Measurements from ENCODE around the gene SLC38A3. TPM values are rescaled to one million over a fixed set of nuclear protein-coding genes. Genes with fewer than 3 reads are reported as not detected.

The SLC38A3 gene
- total RNA-seq, 1 donor from 2014 or later = 5.0 TPM

DNA sequence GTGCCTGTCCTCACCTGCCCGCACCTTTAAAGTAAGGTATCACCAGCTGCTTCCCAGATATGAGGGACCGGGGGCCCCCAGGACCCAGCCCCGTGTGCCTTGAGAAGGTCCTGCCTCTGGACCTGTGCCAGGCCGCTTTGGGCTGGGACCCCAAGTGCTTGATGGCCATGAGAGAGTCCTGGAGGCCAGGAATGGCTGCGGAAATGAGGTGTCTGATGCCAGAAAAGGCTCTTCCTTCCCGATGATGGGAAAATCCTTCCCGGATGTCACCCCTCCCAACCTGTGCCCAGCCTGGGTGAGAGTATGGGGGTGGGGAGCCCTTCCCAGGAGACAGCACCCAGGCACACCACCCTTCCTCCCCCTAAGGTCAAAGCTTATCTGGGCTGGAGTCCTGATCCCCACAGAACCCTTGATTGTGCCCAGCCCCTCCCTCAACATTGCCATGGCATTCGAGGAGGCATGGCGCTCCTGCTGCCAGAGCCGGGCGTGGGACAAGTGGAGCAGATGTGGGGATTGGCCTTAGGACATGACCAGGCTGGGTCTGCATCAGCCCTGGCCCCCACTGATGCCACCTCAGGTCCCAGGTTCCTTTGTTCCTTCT lies 35.7 kb upstream of the SLC38A3 start:
- no peak for DNase-seq

DNA sequence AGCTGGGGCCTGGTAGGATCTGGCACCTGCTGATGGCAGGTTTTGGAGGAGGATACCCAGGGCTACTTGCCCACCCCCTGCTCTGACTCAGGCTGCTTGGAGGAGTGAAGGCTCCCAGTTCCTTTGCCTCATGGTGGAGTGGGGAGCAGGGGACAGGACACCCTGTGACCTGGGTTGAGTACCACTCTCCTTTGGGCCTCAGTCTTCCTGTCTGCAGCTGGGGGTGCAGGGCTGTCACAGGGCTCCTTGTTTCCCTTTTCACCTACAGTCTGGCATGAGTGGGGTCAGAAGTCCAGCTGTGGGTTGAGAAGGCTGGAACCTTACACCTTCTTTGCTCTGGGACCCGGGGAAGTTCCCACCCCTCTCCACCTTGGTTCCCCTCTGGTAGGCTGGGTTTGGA lies 35.2 kb upstream of the SLC38A3 start:
- DNase-seq = no peak

DNA sequence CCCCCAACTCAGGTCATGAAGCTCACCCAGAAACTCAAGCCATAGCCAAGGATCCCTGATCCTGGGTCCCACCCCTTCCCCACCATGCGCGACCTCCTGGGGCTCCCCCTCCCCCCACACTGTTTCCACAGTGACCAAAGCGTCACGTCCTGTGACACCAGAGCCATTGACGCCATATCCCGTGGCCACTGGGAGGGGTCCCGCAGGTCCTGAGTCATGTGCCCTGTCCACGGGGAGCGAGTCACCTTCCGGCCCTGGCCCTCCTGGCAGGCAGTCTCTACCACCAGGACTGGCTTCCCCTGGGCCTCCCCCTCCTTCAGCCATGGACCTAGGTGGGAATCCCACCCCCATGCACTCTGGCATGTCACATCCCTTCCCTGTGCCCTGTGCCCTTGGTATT lies 34.4 kb upstream of the SLC38A3 start:
- no peak for DNase-seq

DNA sequence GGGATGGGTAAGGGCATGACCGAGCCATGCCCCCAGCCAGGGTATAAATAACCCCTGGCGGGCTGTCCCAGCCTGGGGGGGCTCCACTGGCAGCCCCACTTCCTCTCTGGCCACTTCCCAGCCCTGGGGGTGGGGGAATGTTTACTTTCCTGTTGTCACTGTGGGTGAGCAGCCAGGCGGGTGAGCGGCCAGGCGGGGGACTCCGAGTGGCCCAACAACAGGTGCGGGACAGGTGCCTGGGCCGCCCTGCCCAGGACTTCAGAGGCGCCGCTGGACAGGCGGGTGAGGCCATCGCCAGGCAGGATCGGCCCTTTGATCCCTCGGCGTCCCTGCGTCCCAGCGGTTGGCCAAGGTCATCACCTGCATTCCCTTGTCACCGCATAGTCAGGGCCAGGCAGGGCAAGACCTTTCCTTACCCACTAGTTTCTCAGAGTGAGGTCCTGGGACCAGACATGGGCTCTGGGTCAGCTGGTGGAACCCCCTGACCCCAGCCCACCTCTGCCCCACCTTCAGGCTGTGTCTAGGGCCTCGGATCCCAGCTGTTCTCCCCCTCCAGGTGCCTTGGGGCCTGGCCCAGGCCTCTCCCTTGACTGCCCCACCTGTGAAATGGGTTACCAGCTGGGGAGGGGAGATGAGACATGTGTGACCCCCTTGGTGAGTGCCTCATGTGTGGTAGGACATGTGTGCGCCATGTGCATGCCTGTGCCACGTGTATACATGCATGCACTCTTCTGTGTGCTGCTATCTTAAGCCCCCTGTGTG lies 33.4 kb upstream of the SLC38A3 start:
- DNase-seq = no peak

DNA sequence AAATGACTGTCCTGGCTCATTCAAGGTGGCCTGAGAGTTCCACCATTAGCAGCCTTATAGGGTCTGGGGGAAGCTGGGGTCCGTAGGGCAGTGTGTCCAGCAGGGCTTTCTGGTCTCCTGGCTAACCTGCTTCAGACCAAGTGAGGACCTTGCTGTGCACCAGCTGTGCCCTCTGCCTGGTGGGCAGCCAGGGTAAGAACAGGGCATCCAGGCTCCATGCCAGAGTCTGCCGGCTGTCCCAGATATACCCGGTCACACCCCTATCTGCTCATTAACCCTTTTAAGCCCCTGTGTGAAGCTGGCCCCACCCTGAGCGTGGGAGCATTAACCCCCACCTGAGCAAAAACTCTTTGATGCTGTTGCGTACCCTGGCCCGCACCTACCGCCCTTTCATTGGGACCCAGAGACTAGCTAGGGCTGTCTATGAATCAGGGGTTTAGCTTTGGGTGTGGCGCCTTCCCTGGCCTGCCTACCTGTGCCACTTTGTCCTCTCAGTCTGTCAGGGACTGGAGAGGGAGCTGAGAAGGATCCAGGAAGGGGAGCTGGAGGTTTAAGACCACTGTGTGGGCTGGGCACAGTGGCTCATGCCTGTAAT lies 32.3 kb upstream of the SLC38A3 start:
- no peak for DNase-seq

DNA sequence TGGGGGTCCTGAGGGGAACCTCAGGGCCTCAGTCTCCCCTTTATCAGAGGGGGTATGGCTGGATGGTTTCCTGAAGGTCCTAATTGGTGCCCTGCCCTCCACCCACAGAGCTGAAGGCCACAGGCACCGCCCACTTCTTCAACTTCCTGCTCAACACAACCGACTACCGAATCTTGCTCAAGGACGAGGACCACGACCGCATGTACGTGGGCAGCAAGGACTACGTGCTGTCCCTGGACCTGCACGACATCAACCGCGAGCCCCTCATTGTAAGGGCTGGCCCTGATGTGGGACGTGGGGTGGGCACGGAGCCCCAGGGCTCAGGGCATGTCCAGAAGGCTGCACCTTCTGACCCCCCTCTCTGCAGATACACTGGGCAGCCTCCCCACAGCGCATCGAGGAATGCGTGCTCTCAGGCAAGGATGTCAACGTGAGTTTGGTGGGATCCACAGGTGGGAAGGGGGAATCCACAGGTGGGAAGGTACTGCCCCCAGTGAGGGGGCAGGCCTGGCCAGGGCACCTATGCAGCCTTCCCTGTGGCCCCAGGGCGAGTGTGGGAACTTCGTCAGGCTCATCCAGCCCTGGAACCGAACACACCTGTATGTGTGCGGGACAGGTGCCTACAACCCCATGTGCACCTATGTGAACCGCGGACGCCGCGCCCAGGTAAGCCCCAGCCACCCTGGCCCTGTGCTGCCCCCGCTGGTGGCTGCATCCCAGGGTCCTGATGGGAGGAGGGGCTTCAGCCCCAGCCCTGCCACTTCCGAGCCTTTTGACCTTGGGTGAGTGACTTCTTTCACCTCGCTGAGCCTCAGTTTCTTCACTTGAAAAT lies 31.2 kb upstream of the SLC38A3 start:
- no peak for DNase-seq

DNA sequence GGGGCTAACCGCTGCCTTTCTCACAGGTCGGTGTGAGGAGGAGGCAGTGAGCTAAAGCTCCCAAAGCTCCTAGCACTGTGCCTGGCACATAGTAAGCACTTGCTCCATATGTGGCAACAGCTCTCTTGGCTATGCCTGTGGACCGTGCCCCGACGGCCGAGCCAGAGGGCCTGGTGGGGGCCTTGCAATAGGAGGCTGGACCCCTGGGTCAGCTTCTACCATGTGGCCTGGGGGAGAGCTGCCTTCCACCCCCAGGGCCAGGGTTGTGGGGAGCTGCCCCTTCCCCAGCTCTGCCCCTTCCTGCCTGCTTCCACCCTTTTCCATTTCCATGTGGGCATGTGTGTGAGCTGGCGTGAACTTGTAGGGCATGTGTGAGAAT lies 30.6 kb upstream of the SLC38A3 start:
- DNase-seq = no peak

DNA sequence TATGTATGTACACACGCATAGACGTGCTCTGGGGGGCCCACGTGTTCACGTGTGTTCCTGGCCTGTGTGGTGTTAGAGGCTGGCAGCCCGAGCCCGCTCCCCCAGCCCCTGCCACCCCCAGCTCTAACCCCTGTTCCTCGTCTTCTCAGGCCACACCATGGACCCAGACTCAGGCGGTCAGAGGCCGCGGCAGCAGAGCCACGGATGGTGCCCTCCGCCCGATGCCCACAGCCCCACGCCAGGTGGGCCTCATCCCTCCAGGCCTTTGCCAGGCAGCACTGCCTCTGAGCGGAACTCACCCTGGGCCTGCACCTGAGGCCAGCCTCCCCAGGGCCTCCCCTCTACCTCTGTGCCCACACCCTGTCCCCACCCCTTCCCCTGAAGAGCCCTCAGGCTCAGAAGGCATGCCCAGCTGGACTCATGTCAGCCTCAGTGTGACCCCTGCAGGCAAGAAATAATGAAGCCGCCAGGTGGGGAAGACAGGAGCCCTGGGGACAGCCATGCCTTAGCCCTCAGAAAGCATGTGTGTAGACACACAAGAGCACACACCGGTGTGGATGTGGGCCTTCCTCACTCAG lies 30.0 kb upstream of the SLC38A3 start:
- DNase-seq = no peak

DNA sequence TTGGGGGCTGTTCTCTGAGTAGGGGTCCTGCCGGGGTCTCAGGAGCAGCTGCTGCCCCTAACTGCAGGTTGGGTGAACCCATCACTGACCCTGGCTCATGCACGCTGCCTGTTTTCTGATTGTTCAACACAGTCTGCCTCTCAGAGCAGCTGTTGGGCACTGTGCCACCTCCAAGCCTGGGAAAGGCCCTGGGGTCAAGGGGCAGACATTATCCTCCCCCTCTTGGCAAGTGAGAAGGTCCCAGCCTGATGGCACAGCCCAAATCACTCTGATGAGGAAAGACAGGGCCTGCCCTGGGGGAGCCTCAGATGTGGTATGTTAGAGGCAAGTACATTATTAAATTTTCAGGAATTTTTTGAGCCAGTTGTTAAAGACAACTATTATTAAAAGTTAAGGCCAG lies 27.7 kb upstream of the SLC38A3 start:
- no peak for DNase-seq

DNA sequence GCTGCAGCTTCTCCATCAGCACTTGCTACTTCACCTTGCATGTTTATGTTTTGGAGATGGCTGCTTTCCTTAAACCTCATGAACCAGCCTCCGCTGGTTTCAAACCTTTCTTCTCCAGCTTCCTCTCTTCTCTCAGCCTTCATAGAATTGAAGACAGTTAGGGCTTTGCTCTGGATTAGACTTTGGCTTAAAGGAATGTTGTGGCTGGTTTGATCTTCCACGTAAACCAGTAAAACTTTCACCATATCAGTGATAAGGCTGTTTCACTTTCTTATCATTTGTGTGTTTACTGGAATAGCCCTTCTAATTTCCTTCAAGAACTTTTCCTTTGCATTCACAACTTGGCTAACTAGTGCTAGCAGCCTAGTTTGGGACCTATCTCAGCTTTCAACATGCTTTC lies 25.4 kb upstream of the SLC38A3 start:
- no peak for DNase-seq

DNA sequence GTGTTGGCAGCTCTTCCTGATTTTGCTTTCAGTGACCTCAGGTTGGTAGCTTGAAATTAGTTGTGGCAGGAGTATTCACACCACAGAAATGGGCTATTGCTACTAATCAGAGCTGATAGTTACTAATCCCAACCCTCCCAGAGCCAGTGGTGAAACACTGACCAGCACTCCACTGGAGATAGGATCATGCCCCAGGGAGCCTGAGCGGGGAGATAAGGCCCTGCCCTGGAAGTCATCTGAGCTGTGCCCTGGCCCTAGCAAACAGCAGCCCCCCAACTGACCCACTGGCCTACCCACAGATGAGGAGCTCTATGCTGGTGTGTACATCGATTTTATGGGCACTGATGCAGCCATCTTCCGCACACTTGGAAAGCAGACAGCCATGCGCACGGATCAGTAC lies 23.1 kb upstream of the SLC38A3 start:
- no peak for DNase-seq

DNA sequence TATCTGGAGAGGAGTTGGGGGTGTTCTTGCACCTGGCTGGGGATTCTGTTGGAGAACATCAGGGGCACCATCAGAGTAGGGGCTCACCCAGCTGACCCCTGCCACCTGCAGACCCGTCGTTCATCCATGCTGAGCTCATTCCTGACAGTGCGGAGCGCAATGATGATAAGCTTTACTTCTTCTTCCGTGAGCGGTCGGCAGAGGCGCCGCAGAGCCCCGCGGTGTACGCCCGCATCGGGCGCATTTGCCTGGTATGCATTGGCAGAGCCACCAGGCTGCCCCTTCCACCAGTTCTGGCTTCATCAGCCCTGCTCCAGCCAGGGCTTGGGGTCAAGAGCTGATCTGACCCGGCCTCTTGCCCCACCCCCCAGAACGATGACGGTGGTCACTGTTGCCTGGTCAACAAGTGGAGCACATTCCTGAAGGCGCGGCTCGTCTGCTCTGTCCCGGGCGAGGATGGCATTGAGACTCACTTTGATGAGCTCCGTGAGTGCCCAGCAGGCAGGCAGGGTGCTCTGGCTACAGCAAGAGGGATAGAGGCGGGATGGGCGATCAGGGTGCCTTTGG lies 22.5 kb upstream of the SLC38A3 start:
- DNase-seq = no peak

DNA sequence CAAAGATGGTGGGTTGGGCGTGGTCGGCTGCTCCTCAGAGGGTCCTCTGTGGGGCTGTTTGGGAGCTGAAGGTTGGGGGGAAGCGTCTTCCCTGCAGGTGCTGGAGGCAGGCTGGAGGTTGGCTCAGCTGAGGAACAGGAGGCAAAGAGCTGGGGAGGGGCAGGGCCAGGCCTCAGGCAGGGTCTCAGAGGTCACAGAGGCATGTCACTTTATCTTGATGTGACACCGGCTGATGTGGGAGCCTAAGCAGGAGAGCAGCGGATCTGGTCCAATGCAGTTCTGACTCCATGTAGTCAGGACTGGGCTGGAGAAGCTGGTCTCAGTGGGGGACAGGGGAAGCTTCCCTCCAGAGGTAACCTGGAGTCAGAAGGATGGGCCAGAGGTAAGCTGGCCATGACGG lies 21.3 kb upstream of the SLC38A3 start:
- DNase-seq = no peak

DNA sequence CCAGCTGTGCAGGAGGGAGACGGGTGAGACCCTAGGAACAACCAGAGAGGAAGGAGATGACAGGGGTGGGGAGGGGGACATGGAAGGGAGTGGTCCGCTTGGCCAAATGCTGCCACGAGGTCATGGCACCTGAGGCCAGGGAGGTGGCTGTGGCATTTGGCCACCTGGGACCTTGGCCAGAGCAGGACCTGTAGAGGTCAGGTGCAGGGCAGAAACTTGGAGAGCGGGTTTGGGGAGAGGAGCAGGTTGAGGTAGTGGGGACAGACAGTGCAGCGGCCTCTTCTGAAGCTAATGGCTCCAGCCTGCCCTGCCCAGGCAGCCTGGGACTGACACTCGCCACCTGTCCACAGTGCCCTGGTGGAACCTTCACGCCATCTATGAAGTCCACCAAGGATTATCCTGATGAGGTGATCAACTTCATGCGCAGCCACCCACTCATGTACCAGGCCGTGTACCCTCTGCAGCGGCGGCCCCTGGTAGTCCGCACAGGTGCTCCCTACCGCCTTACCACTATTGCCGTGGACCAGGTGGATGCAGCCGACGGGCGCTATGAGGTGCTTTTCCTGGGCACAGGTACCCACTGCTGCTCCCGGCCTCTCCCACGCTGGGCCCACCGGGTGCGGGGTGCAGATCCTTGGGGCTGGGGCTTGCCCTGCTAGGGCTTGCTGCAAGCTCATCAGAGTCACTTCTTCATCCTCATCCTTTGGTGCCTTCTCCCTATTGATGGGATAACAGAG lies 20.7 kb upstream of the SLC38A3 start:
- DNase-seq = no peak

DNA sequence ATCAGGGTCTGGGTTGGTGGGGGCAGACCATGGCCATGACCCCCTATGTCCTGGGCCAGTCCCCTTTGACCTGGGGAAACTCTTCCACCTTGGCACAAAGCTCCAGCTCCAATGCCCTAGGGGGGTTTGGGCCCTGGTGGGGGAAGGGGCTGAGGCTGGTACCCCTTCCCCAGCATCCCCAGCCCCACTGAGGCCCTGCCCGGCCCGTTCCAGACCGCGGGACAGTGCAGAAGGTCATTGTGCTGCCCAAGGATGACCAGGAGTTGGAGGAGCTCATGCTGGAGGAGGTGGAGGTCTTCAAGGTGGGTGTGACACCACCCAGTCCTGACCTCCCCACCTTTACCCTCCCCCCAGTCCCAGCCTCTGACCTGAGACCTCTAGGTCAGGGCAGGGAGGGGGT lies 19.8 kb upstream of the SLC38A3 start:
- no peak for DNase-seq

DNA sequence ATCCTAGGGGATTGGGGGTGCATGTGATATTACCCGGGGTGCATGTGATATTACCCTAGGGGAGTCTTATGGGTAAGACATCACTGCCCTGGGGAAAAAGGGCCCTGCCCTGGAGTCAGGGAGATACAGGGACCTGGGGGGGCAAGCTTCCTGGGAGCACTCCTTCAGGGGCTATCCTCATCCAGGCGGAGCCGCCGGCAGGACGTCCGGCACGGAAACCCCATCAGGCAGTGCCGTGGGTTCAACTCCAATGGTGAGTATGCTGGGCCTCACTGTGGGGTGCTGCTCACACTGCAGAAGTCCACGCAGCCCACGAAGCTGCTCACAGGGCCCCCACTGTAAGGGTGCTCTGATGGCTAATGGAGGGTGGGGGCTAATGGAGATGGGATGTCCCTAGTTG lies 19.0 kb upstream of the SLC38A3 start:
- no peak for DNase-seq

DNA sequence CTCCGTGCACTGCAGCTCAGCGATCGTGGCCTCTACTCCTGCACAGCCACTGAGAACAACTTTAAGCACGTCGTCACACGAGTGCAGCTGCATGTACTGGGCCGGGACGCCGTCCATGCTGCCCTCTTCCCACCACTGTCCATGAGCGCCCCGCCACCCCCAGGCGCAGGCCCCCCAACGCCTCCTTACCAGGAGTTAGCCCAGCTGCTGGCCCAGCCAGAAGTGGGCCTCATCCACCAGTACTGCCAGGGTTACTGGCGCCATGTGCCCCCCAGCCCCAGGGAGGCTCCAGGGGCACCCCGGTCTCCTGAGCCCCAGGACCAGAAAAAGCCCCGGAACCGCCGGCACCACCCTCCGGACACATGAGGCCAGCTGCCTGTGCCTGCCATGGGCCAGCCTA lies 17.3 kb upstream of the SLC38A3 start:
- no peak for DNase-seq

DNA sequence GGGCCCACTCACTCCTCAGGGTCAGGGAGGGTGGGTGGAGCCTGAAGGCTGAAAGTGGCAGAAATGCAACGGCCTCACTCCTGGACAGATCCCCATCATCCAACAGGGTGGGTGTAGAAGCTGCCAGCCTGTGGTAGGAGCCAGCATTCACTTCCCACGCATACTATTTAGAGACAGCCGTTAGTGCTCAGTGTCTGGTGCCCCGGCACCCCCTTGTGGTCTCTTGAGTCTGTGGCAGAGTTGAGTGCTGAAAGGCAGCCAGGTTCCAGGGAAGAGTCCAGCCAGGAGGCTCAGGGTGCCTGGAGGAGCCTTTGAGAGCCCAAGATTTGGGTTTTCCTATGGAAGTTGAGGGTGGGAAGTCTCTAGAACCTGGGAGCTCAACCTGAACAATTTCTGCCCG lies 15.8 kb upstream of the SLC38A3 start:
- peak; percentile 68 for DNase-seq

DNA sequence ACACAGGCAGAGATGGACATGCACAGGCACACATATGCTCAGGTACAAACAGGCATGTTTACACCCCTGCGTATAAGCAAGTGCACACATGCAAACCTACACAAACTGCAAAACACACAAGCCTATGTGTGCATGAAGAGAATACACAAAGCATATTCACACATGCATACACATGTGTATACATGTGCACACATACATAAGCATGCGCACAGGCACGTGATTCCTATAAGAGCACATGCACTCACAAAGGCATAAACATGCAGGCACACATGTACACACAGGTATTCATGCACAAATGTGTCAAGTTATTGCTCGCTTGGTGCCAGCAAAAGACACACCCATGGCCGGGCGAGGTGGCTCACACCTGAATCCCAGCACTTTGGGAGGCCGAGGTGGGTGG lies 15.1 kb upstream of the SLC38A3 start:
- no peak for DNase-seq

DNA sequence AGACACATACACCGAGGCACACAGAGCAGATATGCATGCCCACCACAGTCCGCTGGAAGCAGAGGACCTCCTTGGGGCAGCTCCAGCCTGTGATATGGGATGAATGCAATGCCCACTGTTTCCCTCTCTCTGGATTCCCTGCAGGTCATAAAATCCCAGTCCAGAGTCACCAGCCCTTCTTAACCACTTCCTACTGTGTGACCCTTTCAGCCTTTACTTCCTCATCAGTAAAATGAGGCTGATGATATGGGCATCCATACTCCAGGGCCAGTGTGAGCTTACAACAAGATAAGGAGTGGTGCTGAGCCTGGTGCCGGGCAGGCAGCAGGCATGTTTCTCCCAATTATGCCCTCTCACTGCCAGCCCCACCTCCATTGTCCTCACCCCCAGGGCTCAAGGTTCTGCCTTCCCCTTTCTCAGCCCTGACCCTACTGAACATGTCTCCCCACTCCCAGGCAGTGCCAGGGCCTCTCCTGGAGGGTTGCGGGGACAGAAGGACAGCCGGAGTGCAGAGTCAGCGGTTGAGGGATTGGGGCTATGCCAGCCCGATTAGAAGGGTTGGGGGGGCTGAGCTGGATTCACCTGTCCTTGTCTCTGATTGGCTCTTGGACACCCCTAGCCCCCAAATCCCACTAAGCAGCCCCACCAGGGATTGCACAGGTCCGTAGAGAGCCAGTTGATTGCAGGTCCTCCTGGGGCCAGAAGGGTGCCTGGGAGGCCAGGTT lies 14.0 kb upstream of the SLC38A3 start, which contains the start of gene GNAT1:
Gene GNAT1, plus strand, starts transcription at position 675 of the 725 bp plus-strand sequence. CDS start 116 bp downstream, outside the sequence.
- no peak for DNase-seq

DNA sequence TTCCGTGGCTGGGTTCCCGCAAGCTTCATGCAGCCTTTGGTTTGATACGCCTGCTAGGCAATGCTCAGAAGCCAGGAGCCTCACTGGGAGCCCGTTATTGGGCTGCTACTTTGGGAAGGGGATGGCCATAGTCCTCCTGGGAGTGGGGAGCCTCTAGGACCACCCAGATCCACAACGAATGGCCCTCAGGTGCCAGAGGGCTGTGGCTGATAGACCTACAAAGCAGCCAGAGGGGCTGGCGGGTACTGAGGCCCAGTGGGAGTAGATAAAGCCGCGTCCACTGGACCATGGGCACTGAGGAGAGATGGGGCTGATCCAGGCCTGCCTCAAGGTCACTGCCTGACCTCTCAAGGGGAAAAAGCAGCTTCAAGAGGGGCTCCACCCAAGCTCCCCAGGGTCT lies 12.9 kb upstream of the SLC38A3 start:
- no peak for DNase-seq

All from occipital lobe (tissue), 2 donors.